ENCODE measurements around the gene CORT.
"Not testable (repeated sequence)": the region's sequence is repeated elsewhere in the genome, so short reads cannot be mapped to it uniquely, and the experiment has no call there.

The CORT gene, protein sequence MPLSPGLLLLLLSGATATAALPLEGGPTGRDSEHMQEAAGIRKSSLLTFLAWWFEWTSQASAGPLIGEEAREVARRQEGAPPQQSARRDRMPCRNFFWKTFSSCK

DNA sequence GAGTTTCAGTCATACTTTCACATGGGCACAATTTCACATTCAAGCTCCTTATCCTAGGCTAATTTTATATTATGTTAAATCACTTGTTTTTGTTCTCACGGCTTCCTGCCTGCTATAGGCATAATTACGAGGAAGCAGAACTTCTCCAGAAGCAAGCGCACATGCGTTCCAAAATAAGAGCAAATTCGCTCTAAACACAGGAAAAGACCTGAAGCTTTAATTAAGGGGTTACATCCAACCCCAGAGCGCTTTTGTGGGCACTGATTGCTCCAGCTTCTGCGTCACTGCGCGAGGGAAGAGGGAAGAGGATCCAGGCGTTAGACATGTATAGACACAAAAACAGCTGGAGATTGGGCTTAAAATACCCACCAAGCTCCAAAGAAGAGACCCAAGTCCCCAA, at the start of gene CORT:
TSS of gene CORT (plus strand) at position 281 of the 400 bp plus-strand sequence. CDS start 193 bp downstream, outside the sequence.
- Histone ChIP-seq H3K4me1 (ENCODE audit: control insufficient read depth, insufficient read depth, low read length) (no peaks in the 10 kb centered on the region), H3K27me3 (ENCODE audit: control insufficient read depth, insufficient read depth, low read length) (peaks cover 3% of the 10 kb centered on the region), H3K4me3 (ENCODE audit: low read length) (no peak within 1 kb of the TSS), H3K9ac (ENCODE audit: low read length) (no peak within 1 kb of the TSS), H3K36me3 (ENCODE audit: control insufficient read depth, insufficient read depth, low read length) (no peaks in the 10 kb centered on the region), H3K9me3 (ENCODE audit: control insufficient read depth, low read length) (no peaks in the 10 kb centered on the region)

DNA sequence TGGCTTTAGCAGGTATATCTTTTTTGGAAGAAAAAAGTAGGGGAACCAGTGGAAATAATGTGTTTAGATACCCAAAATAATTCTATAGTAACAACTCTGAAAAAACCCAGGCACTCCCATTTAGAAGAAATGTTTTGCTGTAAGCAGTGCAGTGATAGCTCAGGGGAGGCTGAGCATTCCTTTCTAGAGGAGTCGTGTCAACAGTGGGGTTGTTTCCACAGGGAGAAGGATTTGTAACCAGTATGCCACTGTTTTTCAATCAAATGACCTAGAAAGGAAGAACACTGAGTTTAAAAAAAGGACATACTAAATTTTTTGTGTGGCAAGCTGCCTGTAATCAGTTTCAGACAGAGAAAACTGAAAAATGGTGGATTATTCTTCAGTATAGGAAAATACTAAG, 48.5 kb upstream of the CORT start:
- Histone ChIP-seq H3K36me3 (ENCODE audit: control insufficient read depth, insufficient read depth, low read length) (peaks cover 7% of the 10 kb centered on the region), H3K4me1 (ENCODE audit: control insufficient read depth, insufficient read depth, low read length) (peaks cover 13% of the 10 kb centered on the region), H3K4me3 (ENCODE audit: low read length) (no peak overlapping the region), H3K9ac (ENCODE audit: low read length) (no peak overlapping the region), H3K9me3 (ENCODE audit: control insufficient read depth, low read length) (no peaks in the 10 kb centered on the region), H3K27me3 (ENCODE audit: control insufficient read depth, insufficient read depth, low read length) (no peaks in the 10 kb centered on the region)

DNA sequence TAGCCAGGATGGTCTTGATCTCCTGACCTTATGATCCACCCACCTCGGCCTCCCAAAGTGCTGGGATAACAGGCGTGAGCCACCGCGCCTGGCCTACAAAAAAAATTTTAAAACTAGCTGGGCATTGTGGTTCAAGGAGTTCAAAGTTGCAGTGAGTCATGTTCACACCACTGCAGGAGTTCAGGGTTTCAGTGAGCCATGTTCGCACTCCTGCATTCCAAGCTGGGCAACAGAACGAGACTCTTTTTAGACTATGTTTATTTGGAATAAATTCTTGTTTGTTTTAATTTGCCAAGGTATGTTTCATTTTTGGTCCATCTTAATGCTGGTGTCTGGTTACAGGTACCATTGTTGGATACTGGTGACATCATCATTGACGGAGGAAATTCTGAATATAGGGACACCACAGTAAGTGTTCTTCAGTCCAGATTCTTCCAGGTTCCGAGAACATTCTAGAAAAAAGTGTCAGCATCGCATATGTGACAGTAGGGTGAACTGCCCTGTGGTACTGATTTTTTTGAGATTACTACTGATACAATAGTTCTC, 47.0 kb upstream of the CORT start:
- Histone ChIP-seq H3K9me3 (ENCODE audit: control insufficient read depth, low read length) (no peaks in the 10 kb centered on the region), H3K4me1 (ENCODE audit: control insufficient read depth, insufficient read depth, low read length) (peaks cover 13% of the 10 kb centered on the region), H3K36me3 (ENCODE audit: control insufficient read depth, insufficient read depth, low read length) (peaks cover 14% of the 10 kb centered on the region), H3K4me3 (ENCODE audit: low read length) (no peak overlapping the region), H3K27me3 (ENCODE audit: control insufficient read depth, insufficient read depth, low read length) (no peaks in the 10 kb centered on the region), H3K9ac (ENCODE audit: low read length) (no peak overlapping the region)

DNA sequence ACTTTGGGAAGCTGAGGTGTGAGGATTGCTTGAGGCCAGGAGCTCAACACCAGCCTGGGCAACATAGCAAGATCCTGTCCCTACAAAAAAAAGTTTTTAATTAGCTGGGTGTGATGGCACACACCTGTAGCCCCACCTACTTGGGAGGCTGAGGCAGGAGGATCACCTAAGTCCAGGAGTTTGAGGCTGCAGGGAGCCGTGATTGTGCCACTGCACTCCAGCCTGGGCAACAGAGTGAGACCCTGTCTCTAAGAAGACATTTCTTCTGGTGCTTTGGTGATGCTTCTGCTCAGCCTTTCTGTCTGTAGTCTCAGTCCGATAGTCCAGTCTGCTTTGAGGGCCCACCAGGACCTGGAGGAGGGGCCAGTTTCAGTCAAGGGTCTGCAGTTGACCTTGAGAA, 42.6 kb upstream of the CORT start:
- Histone ChIP-seq H3K9ac (ENCODE audit: low read length) (no peak overlapping the region), H3K9me3 (ENCODE audit: control insufficient read depth, low read length) (no peaks in the 10 kb centered on the region), H3K4me1 (ENCODE audit: control insufficient read depth, insufficient read depth, low read length) (no peaks in the 10 kb centered on the region), H3K36me3 (ENCODE audit: control insufficient read depth, insufficient read depth, low read length) (peaks cover 23% of the 10 kb centered on the region), H3K4me3 (ENCODE audit: low read length) (no peak overlapping the region), H3K27me3 (ENCODE audit: control insufficient read depth, insufficient read depth, low read length) (no peaks in the 10 kb centered on the region)

DNA sequence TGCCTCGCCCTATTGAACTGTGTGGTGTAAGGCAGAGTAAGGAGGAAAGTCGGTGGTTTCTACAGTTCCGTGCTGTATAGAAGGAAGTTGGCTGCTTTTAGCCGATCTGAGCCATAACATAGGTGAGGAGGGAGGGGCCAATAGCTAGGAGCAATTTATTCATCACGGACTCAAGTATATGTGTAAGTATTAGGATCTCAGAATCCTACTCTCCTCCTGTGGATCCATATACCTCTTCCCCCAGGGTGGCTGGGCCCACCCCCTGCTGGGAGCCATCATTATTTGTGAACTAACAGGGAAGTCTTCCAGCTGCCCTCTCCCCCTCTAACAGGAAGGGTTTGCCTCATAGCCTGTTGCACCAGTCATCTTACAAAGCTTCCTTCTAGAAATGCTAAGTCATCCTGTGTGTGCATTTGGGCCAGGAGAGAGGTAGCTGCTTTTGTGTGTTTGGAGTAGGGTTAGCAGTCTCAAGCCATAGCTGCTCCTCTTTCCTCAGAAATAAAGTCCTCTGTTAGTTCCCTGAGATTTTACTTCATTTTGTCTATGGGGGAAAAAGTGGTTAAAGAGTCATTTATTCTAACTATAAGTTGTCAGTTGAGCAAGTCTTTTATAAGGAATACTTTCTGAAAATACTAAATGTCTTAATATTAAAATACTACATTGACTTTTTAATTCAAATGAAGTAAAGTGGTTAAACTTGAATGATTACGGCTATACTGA, 34.5 kb upstream of the CORT start:
- Histone ChIP-seq H3K27me3 (ENCODE audit: control insufficient read depth, insufficient read depth, low read length) (no peaks in the 10 kb centered on the region), H3K4me1 (ENCODE audit: control insufficient read depth, insufficient read depth, low read length) (no peaks in the 10 kb centered on the region), H3K9me3 (ENCODE audit: control insufficient read depth, low read length) (no peaks in the 10 kb centered on the region), H3K36me3 (ENCODE audit: control insufficient read depth, insufficient read depth, low read length) (peaks cover 21% of the 10 kb centered on the region), H3K9ac (ENCODE audit: low read length) (no peak overlapping the region), H3K4me3 (ENCODE audit: low read length) (no peak overlapping the region)

DNA sequence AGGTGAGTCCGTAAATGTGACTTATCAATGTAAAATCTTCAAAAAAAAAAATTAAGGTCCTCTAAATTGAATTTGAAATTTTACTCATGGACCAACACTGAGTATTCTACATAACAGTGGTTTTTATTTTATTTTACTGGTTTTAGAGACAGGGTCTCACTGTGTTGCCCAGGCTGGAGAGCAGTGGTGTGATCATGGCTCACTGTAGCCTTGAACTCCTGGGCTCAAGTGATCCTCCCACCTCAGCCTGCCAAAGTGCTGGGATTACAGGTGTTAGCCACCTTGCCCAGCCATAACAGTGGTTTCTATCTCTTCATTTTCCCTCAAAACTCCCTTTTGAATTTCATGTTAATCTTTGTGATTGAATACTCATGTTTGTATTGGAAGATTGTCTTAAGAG, 33.9 kb upstream of the CORT start:
- peaks cover 20% of the 10 kb centered on the region for H3K36me3 ChIP-seq (ENCODE audit: control insufficient read depth, insufficient read depth, low read length)
- H3K4me3 ChIP-seq (ENCODE audit: low read length); H3K9me3 ChIP-seq (ENCODE audit: control insufficient read depth, low read length); H3K4me1 ChIP-seq (ENCODE audit: control insufficient read depth, insufficient read depth, low read length); H3K27me3 ChIP-seq (ENCODE audit: control insufficient read depth, insufficient read depth, low read length); H3K9ac ChIP-seq (ENCODE audit: low read length): not testable (repeated sequence)

DNA sequence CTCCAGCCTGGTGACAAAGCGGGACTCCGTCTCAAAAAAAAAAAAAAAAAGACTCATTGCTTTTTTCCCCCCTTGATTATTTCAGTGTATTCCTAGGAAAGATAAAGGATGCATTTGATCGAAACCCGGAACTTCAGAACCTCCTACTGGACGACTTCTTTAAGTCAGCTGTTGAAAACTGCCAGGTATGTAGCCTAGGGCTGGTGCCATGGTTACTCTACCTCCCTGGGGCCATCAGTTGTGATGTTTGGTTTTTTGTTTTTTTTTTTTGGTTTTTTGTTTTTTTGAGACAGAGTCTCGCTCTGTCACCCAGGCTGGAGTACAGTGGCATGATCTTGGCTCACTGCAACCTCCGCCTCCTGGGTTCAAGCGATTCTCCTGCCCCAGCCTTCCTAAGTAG, 31.1 kb upstream of the CORT start:
- H3K9ac ChIP-seq (ENCODE audit: low read length); H3K4me3 ChIP-seq (ENCODE audit: low read length); H3K4me1 ChIP-seq (ENCODE audit: control insufficient read depth, insufficient read depth, low read length); H3K27me3 ChIP-seq (ENCODE audit: control insufficient read depth, insufficient read depth, low read length); H3K36me3 ChIP-seq (ENCODE audit: control insufficient read depth, insufficient read depth, low read length); H3K9me3 ChIP-seq (ENCODE audit: control insufficient read depth, low read length): not testable (repeated sequence)

DNA sequence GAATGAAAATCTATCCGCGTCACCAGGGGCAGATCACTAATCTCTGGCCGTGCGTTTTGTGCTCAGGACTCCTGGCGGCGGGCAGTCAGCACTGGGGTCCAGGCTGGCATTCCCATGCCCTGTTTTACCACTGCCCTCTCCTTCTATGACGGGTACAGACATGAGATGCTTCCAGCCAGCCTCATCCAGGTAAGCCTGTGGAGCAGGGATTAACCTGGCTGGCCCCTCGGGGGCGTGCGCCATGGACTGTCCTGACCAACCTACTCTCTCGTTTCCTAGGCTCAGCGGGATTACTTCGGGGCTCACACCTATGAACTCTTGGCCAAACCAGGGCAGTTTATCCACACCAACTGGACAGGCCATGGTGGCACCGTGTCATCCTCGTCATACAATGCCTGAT, 30.5 kb upstream of the CORT start:
- no peak overlapping the region for H3K9ac ChIP-seq (ENCODE audit: low read length)
- H3K36me3 ChIP-seq (ENCODE audit: control insufficient read depth, insufficient read depth, low read length) = peaks cover 6% of the 10 kb centered on the region
- H3K4me3 ChIP-seq (ENCODE audit: low read length) = no peak overlapping the region

DNA sequence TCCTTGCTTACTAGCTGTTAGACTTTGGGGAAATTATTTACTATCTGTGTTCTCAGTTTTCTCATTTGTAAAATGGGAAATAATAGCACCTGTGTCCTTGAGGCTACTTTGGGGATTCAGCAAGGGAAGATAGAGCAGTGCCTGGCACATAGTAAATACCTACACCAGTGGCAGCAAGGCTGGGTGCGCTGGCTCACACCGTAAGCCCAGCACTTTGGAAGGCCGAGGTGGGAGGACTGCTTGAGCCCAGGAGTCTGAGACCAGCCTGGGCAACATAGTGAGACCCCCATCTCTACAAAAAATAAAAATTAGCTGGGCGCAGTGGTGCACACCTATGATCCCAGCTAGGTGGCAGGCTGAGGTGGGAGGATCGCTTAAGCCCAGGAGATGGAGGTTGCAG, 28.2 kb upstream of the CORT start:
- Histone ChIP-seq H3K36me3 (ENCODE audit: control insufficient read depth, insufficient read depth, low read length) (peaks cover 6% of the 10 kb centered on the region), H3K4me3 (ENCODE audit: low read length) (no peak overlapping the region), H3K27me3 (ENCODE audit: control insufficient read depth, insufficient read depth, low read length) (no peaks in the 10 kb centered on the region), H3K9me3 (ENCODE audit: control insufficient read depth, low read length) (no peaks in the 10 kb centered on the region), H3K9ac (ENCODE audit: low read length) (no peak overlapping the region), H3K4me1 (ENCODE audit: control insufficient read depth, insufficient read depth, low read length) (no peaks in the 10 kb centered on the region)

More for the DNA sequence above, 30.5 kb upstream of the CORT start:
- Histone ChIP-seq H3K9me3 (ENCODE audit: control insufficient read depth, low read length) (no peaks in the 10 kb centered on the region), H3K4me1 (ENCODE audit: control insufficient read depth, insufficient read depth, low read length) (no peaks in the 10 kb centered on the region), H3K27me3 (ENCODE audit: control insufficient read depth, insufficient read depth, low read length) (no peaks in the 10 kb centered on the region)

DNA sequence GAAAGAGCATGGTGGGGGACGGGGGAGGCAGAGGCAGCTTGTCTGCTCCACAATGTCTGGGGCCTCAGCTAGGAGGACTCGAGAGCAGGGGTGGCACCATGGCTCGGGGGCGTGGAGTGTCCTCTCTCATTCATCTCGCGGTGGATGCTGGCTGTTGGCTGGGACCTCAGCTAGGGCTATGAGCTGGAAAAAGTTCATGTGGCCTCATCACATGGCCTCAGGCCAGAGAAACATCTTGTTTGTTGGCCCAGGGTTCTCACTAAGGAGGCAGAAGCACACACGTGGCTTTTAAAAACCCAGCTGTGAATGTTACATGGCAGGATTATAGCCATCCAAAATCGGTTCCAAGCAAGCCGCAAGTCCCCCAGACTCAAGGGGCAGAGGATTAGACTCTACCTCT, 25.8 kb upstream of the CORT start:
- Histone ChIP-seq H3K4me1 (ENCODE audit: control insufficient read depth, insufficient read depth, low read length) (no peaks in the 10 kb centered on the region), H3K9me3 (ENCODE audit: control insufficient read depth, low read length) (no peaks in the 10 kb centered on the region), H3K9ac (ENCODE audit: low read length) (no peak overlapping the region), H3K4me3 (ENCODE audit: low read length) (no peak overlapping the region), H3K36me3 (ENCODE audit: control insufficient read depth, insufficient read depth, low read length) (no peaks in the 10 kb centered on the region), H3K27me3 (ENCODE audit: control insufficient read depth, insufficient read depth, low read length) (no peaks in the 10 kb centered on the region)

DNA sequence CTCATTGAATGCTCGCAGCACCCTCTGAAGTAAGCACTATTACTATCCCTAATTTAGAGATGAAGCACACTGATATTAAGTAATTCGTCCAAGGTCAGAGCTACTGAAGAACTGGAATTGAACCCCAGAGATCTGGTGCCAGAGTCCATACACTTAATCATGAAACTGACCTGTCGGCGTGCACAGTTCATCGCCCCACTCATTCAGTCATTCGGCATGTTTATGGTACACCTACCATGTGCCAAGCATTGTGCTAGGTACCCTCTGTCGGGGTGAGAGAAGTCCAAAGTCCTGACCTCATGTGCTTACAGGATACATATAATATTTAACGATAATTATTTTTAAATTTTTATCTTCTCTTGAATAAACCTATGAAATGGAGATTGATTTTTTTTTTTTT, 25.2 kb upstream of the CORT start:
- H3K36me3 ChIP-seq (ENCODE audit: control insufficient read depth, insufficient read depth, low read length) = no peaks in the 10 kb centered on the region
- no peak overlapping the region for H3K4me3 ChIP-seq (ENCODE audit: low read length)
- no peaks in the 10 kb centered on the region for H3K9me3 ChIP-seq (ENCODE audit: control insufficient read depth, low read length)
- no peaks in the 10 kb centered on the region for H3K4me1 ChIP-seq (ENCODE audit: control insufficient read depth, insufficient read depth, low read length)
- H3K9ac ChIP-seq (ENCODE audit: low read length) = no peak overlapping the region
- no peaks in the 10 kb centered on the region for H3K27me3 ChIP-seq (ENCODE audit: control insufficient read depth, insufficient read depth, low read length)

DNA sequence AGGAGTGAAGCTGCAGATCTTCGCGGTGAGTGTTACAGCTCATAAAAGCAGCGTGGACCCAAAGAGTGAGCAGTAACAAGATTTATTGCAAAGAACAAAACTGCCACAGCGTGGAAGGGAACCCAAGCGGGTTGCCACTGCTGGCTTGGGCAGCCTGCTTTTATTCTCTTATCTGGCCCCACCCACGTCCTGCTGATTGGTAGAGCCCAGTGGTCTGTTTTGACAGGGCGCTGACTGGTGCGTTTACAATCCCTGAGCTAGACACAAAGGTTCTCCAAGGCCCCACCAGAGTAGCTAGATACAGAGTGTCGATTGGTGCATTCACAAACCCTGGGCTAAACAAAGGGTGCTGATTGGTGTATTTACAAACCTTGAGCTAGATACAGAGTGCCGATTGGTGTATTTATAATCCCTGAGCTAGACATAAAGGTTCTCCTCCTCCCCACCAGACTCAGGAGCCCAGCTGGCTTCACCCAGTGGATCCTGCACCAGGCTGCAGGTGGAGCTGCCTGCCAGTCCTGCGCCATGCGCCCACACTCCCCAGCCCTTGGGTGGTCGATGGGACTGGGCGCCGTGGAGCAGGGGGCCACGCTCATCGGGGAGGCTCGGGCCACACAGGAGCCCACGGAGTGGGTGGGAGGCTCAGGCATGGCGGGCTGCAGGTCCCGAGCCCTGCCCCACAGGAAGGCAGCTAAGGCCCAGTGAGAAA, 23.9 kb upstream of the CORT start:
- H3K9me3 ChIP-seq (ENCODE audit: control insufficient read depth, low read length); H3K4me1 ChIP-seq (ENCODE audit: control insufficient read depth, insufficient read depth, low read length); H3K9ac ChIP-seq (ENCODE audit: low read length); H3K36me3 ChIP-seq (ENCODE audit: control insufficient read depth, insufficient read depth, low read length); H3K27me3 ChIP-seq (ENCODE audit: control insufficient read depth, insufficient read depth, low read length); H3K4me3 ChIP-seq (ENCODE audit: low read length): not testable (repeated sequence)
